AG10803 (cell line): ENCODE data around the gene PGM2.
"Not testable (repeated sequence)": the region's sequence is repeated elsewhere in the genome, so short reads cannot be mapped to it uniquely, and the experiment has no call there.

Experiments
- DNase-seq: peaks from one replicate; pipeline ENCODE4 v3.0.0; 2010; ENCODE audit warnings: low read depth
- H3K4me3 ChIP-seq: 2 replicates; pipeline ENCODE4 v1.5.1; 2011; ENCODE audit warnings: mild to moderate bottlenecking, low read length, control low read depth
- TF ChIP-seq, protein P1 (sequence below): conservative IDR thresholded peaks from 2 replicates; pipeline ENCODE4 v1.5.1; 2011; ENCODE audit warnings: mild to moderate bottlenecking, low read length, control low read depth, inconsistent platforms

PGM2 gene

GRCh38 chr4:37826295-37827029 lies at the start of gene PGM2:
PGM2 (plus strand) TSS chr4:37826686; CDS start chr4:37826733, 47 bp downstream.
- DNase-seq, result peak; percentile 65
- TF ChIP-seq, protein P1, sequence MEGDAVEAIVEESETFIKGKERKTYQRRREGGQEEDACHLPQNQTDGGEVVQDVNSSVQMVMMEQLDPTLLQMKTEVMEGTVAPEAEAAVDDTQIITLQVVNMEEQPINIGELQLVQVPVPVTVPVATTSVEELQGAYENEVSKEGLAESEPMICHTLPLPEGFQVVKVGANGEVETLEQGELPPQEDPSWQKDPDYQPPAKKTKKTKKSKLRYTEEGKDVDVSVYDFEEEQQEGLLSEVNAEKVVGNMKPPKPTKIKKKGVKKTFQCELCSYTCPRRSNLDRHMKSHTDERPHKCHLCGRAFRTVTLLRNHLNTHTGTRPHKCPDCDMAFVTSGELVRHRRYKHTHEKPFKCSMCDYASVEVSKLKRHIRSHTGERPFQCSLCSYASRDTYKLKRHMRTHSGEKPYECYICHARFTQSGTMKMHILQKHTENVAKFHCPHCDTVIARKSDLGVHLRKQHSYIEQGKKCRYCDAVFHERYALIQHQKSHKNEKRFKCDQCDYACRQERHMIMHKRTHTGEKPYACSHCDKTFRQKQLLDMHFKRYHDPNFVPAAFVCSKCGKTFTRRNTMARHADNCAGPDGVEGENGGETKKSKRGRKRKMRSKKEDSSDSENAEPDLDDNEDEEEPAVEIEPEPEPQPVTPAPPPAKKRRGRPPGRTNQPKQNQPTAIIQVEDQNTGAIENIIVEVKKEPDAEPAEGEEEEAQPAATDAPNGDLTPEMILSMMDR, result peak; percentile 17; the same call in 1 of the 2 replicates
- peak within 1 kb of the TSS; percentile 82 for H3K4me3 ChIP-seq

DNA sequence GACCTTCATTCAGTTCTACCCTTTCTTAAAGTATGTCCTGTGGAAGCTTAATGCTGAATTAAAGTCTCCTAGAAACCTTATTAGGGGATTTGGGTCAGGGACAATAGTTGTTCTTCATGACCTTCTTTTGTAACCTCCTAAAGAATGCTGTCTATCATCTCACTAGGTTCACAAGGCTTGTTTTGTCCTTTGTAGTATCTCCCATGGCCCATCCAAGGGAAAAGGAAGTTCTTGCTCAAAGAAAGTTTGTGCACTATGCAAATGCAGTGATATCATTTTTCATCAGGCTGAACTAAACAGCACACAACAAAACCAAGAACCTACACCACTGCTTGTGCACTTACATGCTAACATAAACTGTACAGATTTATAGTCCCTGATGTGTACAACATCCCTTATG lies 46.6 kb upstream of the PGM2 start:
- TF ChIP-seq, protein P1, result no peak
- no peak for DNase-seq
- no peak overlapping the region for H3K4me3 ChIP-seq

- H3K4me3 ChIP-seq, result no peak overlapping the region
- peak; percentile 29 for DNase-seq
These were observed 45.9 kb upstream of the PGM2 start for GRCh38 chr4:37780444-37781130.

GRCh38 chr4:37781131-37781455 lies 45.4 kb upstream of the PGM2 start:
- no peak for DNase-seq

More at GRCh38 chr4:37780444-37781130, 45.9 kb upstream of the PGM2 start:
- TF ChIP-seq, protein P1, result peak; percentile 48

DNA sequence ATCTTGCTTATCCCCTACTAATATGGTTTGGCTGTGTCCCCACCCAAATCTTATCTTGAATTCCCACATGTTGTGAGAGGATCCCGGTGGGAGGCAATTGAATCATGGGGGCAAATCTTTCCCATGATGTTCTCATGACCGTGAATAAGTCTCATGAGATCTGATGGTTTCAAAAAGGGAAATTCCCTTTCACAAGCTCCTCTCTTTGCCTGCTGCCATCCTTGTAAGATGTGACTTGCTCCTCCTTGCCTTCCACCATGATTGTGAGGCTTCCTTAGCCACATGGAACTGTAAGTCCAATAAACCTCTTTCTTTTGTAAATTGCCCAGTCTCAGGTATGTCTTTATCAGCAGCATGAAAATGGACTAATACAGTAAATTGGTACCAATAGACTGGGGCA lies 40.2 kb upstream of the PGM2 start:
- H3K4me3 ChIP-seq, DNase-seq: not testable (repeated sequence)

More at GRCh38 chr4:37781131-37781455, 45.4 kb upstream of the PGM2 start:
- H3K4me3 ChIP-seq, result no peak overlapping the region
- TF ChIP-seq, protein P1, result no peak

GRCh38 chr4:37787883-37788460 lies 38.5 kb upstream of the PGM2 start:
- H3K4me3 ChIP-seq, DNase-seq: not testable (repeated sequence)

- no peak for DNase-seq
- no peak overlapping the region for H3K4me3 ChIP-seq
- TF ChIP-seq, protein P1, result no peak
These were observed 37.7 kb upstream of the PGM2 start for GRCh38 chr4:37788819-37789218.

DNA sequence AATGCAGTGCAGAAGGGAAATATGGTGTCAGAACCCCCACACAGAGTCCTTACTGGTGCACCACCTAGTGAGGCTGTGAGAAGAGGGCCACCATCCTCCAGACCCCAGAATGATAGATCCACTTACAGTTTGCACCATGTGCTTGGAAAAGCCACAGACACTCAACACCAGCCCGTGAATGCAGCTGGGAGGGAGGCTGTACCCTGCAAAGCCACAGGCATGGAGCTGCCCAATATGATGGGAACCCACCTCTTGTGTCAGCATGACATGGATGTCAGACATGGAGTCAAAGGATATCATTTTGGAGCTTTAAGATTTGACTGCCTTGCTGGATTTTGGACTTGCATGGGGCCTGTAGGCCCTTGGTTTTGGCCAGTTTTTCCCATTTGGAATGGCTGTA lies 34.2 kb upstream of the PGM2 start:
- H3K4me3 ChIP-seq, result no peak overlapping the region
- DNase-seq, result no peak
- TF ChIP-seq, protein P1, result no peak
